ENCODE measurements around the gene PPFIBP2.

GRCh38 chr11:7581021-7581590, 67.3 kb downstream of the PPFIBP2 start:
- TF ChIP-seq CTCF (conservative IDR thresholded peaks at IDR 0.05; ENCODE audit: low read depth, low read length) = no peak
- TF ChIP-seq EZH2 (IDR thresholded peaks at IDR 0.05; ENCODE audit: borderline replicate concordance, low read depth, low read length, poor library complexity, severe bottlenecking) = no peak
